ENCODE measurements around the gene ADARB1.

ADARB1 gene

DNA sequence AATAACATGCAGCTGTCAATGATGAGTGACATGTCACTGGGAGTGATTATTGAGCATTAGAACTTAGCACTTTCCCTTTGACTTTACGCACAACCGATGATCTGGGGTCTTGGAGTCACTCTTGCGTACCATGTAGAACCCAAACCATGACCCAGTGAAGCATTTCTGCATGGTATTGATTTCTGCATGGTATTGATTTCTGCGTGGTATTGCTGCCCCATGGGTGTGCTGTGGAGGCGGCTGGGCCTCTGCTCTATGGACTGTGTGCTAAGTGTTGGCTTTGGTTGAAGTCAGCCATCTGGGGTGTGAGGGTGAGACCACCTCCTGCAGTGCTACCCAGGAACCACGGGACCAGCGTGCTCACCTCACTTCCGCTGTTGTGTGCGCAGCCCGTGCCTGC, 98.0 kb downstream of the ADARB1 start:
- no peak for DNase-seq (ENCODE audit: low spot score)
- no peak for TF ChIP-seq CTCF (IDR thresholded peaks at IDR 0.05)
- Histone ChIP-seq H3K4me3 (no peak overlapping the region), H3K27ac (no peak overlapping the region)

GRCh38 chr21:45175326-45176095, 101.1 kb downstream of the ADARB1 start:
- Histone ChIP-seq H3K4me3 (no peak overlapping the region), H3K27ac (no peak overlapping the region)
- TF ChIP-seq CTCF (IDR thresholded peaks at IDR 0.05): no peak
- DNase-seq (ENCODE audit: low spot score): peak; percentile 45

GRCh38 chr21:45176141-45176540, 101.8 kb downstream of the ADARB1 start:
- TF ChIP-seq CTCF (IDR thresholded peaks at IDR 0.05): no peak
- no peak overlapping the region for H3K27ac ChIP-seq
- peak; percentile 52 for DNase-seq (ENCODE audit: low spot score)
- H3K4me3 ChIP-seq: no peak overlapping the region

GRCh38 chr21:45177039-45177438, 102.7 kb downstream of the ADARB1 start:
- DNase-seq (ENCODE audit: low spot score): no peak
- TF ChIP-seq CTCF (IDR thresholded peaks at IDR 0.05): no peak
- no peak overlapping the region for H3K4me3 ChIP-seq
- H3K27ac ChIP-seq: no peak overlapping the region

DNA sequence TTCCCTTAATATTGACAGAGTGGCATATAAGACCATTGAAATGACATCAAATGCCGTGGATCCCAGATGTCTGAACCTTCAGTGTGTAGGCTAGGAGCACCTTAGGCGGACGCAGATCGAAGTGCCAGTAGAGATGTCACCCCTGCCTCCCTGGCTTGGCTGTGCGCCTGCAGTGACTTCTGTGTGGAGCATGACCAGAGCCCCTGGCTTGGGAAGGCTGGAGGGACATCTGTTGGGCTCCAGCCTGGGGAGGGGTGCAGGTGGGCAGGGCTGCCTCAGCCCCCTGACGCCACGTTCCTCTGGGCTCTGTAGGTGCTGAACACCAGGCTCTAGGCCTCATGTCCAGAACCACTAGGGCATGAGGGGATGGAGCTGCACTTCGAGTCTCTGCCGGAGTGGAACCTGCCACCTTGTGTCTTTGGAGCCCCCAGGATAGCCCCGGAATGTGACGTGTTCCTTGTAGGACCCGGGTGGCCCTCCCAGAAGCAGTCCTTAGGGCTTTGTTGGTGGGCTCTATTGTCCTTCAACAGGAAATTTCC, 103.8 kb downstream of the ADARB1 start:
- TF ChIP-seq CTCF (IDR thresholded peaks at IDR 0.05): no peak
- peak; percentile 52 for DNase-seq (ENCODE audit: low spot score)
- no peak overlapping the region for H3K4me3 ChIP-seq
- no peak overlapping the region for H3K27ac ChIP-seq

GRCh38 chr21:45178971-45179370, 104.6 kb downstream of the ADARB1 start:
- no peak overlapping the region for H3K27ac ChIP-seq
- no peak for TF ChIP-seq CTCF (IDR thresholded peaks at IDR 0.05)
- DNase-seq (ENCODE audit: low spot score): no peak
- H3K4me3 ChIP-seq: no peak overlapping the region
